Activated CD8-positive, alpha-beta T cell treated with anti-CD3 and anti-CD28 coated beads for 36 hours (primary cell): ENCODE data around the gene FAM221B. TPM values are rescaled to one million over a fixed set of nuclear protein-coding genes. Genes with fewer than 3 reads are reported as not detected.

Source experiments
- ATAC-seq: fragments of 200-7000 bp; cut with Tn5 transposase; one replicate; pipeline ENCODE4 v1.10.0; 2021; ENCODE audit warnings: mild to moderate bottlenecking, moderate library complexity
- CTCF ChIA-PET: fragments of 350-600 bp; sonication (Branson Sonifier 250); formaldehyde crosslinking; loops from one replicate; lab custom pipeline; 2021; ENCODE audit warnings: antibody characterized with exemption; lab: Charles Lee
- POLR2A ChIA-PET: fragments of 350-600 bp; sonication (Branson Sonifier 250); formaldehyde crosslinking; loops from one replicate; lab custom pipeline; 2021; ENCODE audit warnings: antibody characterized with exemption; lab: Charles Lee
- DNase-seq: peaks from one replicate; pipeline ENCODE4 v3.0.0-alpha.2; 2020
- H3K27ac Mint-ChIP-seq: one replicate; pipeline ENCODE4 v1.8.0; 2021; ENCODE audit warnings: mild to moderate bottlenecking, mixed read lengths
- H3K27me3 Mint-ChIP-seq: one replicate; pipeline ENCODE4 v1.8.0; 2021; ENCODE audit warnings: mixed read lengths
- H3K36me3 Mint-ChIP-seq: one replicate; pipeline ENCODE4 v1.8.0; 2021; ENCODE audit warnings: low read depth, mixed read lengths
- H3K4me1 Mint-ChIP-seq: one replicate; pipeline ENCODE4 v1.8.0; 2021; ENCODE audit warnings: low read depth, mixed read lengths
- H3K4me3 Mint-ChIP-seq: one replicate; pipeline ENCODE4 v1.8.0; 2021; ENCODE audit warnings: mild to moderate bottlenecking, moderate library complexity, mixed read lengths
- H3K9me3 Mint-ChIP-seq: one replicate; pipeline ENCODE4 v1.8.0; 2021; ENCODE audit warnings: mixed read lengths
- intact Hi-C: fragments of 100-400 bp; cut with micrococcal nuclease; formaldehyde crosslinking; loops from one replicate; pipeline ENCODE4 v1.10.0; 2022
- total RNA-seq, 2 experiments: library from RNA; stranded (reverse); gene quantifications; one replicate each; pipeline ENCODE4 v1.2.3, GENCODE V29; 2021
- TF ChIP-seq, protein P1 (sequence below): fragments of 200-600 bp; IDR thresholded peaks from one replicate; pipeline ENCODE4 v1.8.0; 2022; ENCODE audit warnings: antibody characterized with exemption, mild to moderate bottlenecking

Gene FAM221B
- total RNA-seq, 2 experiments from 2014 or later: not detected

DNA sequence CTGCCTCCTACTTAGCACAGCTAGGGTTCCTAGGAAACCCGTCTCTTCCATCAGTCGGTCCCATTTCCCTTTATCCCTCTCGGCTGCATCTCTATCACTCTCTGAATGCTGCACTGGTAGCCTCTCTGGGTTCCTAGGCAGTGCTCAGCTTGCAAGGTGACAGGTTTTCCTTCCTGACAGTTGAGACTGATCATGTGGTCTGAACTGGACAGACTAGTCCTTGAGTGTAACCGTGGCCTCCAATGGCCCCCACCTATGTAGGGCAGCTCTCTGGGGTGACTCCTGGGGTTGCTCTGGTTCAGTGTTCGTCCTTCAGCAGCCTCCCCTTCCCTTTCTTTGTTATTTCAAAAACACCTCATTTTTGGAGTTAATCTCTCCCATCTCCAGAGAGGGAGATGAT lies 4.3 kb upstream of the FAM221B start:
- ATAC-seq: no peak
- POLR2A ChIA-PET: interaction anchor here (0.9 kb wide), 1 partner anchor 13 kb away, joined by 3 read pairs; no protein-coding TSS in a partner anchor

DNA sequence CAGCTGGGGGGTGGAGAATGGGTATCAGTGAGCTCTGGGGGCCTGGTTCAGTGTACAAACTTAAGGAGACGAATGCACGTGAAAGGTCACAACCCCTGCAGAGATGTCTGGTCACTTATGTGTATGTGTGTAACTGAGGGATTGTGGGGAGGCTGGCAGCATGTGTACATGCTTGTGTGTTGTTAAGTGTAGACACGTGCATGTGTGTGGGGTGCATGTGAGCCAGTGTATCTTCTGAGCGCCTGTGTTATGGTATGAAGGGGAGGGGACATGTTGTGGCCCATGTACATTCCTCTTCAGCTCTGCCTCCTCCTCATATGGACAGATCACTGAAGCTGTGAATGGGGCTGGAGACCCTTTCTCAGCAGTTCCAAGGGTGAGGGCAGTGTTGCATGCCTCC lies 2.5 kb upstream of the FAM221B start:
- TF ChIP-seq, protein P1, sequence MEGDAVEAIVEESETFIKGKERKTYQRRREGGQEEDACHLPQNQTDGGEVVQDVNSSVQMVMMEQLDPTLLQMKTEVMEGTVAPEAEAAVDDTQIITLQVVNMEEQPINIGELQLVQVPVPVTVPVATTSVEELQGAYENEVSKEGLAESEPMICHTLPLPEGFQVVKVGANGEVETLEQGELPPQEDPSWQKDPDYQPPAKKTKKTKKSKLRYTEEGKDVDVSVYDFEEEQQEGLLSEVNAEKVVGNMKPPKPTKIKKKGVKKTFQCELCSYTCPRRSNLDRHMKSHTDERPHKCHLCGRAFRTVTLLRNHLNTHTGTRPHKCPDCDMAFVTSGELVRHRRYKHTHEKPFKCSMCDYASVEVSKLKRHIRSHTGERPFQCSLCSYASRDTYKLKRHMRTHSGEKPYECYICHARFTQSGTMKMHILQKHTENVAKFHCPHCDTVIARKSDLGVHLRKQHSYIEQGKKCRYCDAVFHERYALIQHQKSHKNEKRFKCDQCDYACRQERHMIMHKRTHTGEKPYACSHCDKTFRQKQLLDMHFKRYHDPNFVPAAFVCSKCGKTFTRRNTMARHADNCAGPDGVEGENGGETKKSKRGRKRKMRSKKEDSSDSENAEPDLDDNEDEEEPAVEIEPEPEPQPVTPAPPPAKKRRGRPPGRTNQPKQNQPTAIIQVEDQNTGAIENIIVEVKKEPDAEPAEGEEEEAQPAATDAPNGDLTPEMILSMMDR: no peak
- H3K4me1 Mint-ChIP-seq: peaks cover 26% of the 10 kb centered on the region
- ChIA-PET POLR2A (interaction anchor here (1.0 kb wide), 1 partner anchor 9 kb away, joined by 3 read pairs; no protein-coding TSS in a partner anchor), CTCF (interaction anchor here (0.7 to 4.1 kb wide), 2 partner anchors 50 to 72 kb away, joined by 3 to 22 read pairs; no protein-coding TSS in a partner anchor)
- no peak overlapping the region for H3K4me3 Mint-ChIP-seq
- intact Hi-C loops: no loop called here
- no peak overlapping the region for H3K27ac Mint-ChIP-seq
- H3K36me3 Mint-ChIP-seq: no peaks in the 10 kb centered on the region
- no peaks in the 10 kb centered on the region for H3K9me3 Mint-ChIP-seq
- ATAC-seq: no peak
- H3K27me3 Mint-ChIP-seq: no peaks in the 10 kb centered on the region
- no peak for DNase-seq

More for the DNA sequence above, 4.3 kb upstream of the FAM221B start:
- TF ChIP-seq, protein P1: no peak
- intact Hi-C loops: no loop called here
- Mint-ChIP-seq H3K4me1 (peaks cover 24% of the 10 kb centered on the region), H3K27me3 (no peaks in the 10 kb centered on the region), H3K27ac (no peak overlapping the region), H3K9me3 (no peaks in the 10 kb centered on the region), H3K36me3 (no peaks in the 10 kb centered on the region), H3K4me3 (no peak overlapping the region)
- DNase-seq: no peak
- CTCF ChIA-PET: interaction anchor here (0.9 to 5.7 kb wide), 4 partner anchors 43 to 113 kb away, joined by 4 to 34 read pairs (median 14); partner anchors contain the start of gene NPR2

DNA sequence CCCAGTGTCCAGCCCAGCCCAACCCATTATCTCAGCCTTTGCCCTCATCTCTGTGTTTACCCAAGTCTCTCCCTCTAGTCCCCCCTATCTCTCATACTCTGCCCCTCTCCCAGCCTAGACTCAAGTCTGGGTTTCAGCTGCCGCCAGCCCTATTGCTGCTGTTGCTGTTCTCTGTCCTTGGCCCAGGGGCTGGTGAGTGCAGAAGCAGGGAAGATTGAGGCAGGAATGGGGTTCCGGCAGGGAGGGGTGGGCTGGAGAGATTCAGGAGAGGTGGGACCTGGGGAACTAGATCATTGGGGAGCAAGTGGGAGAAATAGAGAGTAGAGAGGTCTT lies 1.2 kb upstream of the FAM221B start:
- H3K4me3 Mint-ChIP-seq: peak overlapping the region; percentile 79
- peak overlapping the region; percentile 79 for H3K27ac Mint-ChIP-seq
- intact Hi-C loops: no loop called here
- H3K36me3 Mint-ChIP-seq: no peaks in the 10 kb centered on the region
- CTCF ChIA-PET: no interaction called here
- H3K27me3 Mint-ChIP-seq: no peaks in the 10 kb centered on the region
- ATAC-seq (no peak), DNase-seq (no peak)
- TF ChIP-seq, protein P1: no peak
- H3K9me3 Mint-ChIP-seq: no peaks in the 10 kb centered on the region
- POLR2A ChIA-PET: interaction anchor here (0.5 kb wide), 1 partner anchor 1229 kb away, joined by 3 read pairs; no protein-coding TSS in a partner anchor
- H3K4me1 Mint-ChIP-seq: peaks cover 28% of the 10 kb centered on the region

DNA sequence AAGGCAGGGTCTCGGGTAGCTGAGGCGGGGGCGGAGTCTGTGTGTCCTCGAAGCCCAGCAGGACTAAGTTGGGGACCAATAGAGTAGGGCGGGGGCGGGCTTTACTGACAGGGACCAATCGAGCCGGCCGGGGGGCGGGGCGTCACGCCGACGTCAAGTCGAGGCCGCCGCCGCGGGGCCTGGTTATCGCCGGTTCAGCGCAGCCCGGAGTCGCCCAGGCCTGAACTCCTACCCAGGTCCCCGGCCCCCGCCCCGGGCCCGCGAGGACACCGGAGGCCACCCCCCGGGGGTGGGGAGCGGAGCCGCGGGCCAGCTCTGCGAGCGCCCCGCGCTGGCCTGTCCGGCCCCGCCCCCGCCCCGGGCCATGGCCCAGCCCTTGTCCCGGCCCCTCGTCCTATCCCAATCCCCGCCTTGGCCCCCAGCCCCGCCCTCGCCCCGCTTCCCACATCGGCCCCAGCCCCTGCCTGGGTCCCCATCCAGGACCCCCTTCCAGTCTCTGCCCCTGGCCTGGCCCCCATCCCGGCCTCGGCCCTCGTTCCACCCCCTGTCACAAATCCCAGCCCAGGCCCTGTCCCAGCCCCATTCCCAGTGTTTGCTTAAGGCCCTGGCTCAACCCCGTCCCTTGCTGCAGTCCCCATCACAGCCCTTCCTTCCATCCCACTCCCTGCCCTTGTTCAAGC lies 692 bp upstream of the FAM221B start, which contains the start of gene TMEM8B:
TSS of gene TMEM8B (plus strand) at position 145 of the 680 bp plus-strand sequence. CDS start at position 365, 220 bp downstream.
- H3K27me3 Mint-ChIP-seq: no peaks in the 10 kb centered on the region
- intact Hi-C loops: no loop called here
- peak; percentile 93 for ATAC-seq
- peak within 1 kb of the TSS; percentile 86 for H3K4me3 Mint-ChIP-seq
- no peaks in the 10 kb centered on the region for H3K9me3 Mint-ChIP-seq
- H3K36me3 Mint-ChIP-seq: no peaks in the 10 kb centered on the region
- H3K4me1 Mint-ChIP-seq: peaks cover 24% of the 10 kb centered on the region
- peak within 1 kb of the TSS; percentile 89 for H3K27ac Mint-ChIP-seq
- TF ChIP-seq, protein P1: no peak
- DNase-seq: peak; percentile 99
- POLR2A ChIA-PET: interaction anchor here (1.0 to 1.2 kb wide), 2 partner anchors 11 to 18 kb away, joined by 3 to 6 read pairs; partner anchors contain the start of gene SPAG8
- CTCF ChIA-PET: interaction anchor here (1.2 to 4.8 kb wide), 5 partner anchors 16 to 74 kb away, joined by 3 to 54 read pairs (median 4); no protein-coding TSS in a partner anchor

DNA sequence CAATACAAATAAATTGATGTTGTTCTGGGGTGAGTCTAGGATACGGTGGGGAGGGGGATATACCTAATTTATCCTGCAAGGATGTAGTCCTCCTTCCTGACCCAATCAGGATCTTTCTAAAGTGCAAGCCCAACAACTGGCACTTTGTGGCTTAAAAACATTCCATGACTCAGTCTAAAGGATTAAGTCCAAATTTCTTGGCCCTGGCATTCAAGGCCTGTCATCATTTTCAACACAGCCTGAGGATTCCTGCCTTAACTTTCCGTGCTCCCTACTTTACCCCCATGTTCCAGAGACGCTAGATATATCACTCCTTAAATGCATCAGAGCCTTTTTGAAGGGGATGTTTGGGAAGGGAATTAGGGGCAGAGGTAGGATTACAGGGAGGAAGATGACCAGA lies 1.0 kb downstream of the FAM221B start:
- CTCF ChIA-PET: interaction anchor here (1.3 to 4.8 kb wide), 7 partner anchors 9 to 58 kb away, joined by 3 to 54 read pairs (median 9); partner anchors contain the start of gene SPAG8
- no peak overlapping the region for H3K27ac Mint-ChIP-seq
- no peaks in the 10 kb centered on the region for H3K9me3 Mint-ChIP-seq
- TF ChIP-seq, protein P1: no peak
- H3K4me3 Mint-ChIP-seq: no peak overlapping the region
- H3K36me3 Mint-ChIP-seq: no peaks in the 10 kb centered on the region
- intact Hi-C loops: loop anchor here (2.0 kb wide), 2 partner anchors 37 to 55 kb away; partner anchors contain the start of gene NPR2
- ATAC-seq (no peak), DNase-seq (no peak)
- H3K4me1 Mint-ChIP-seq: peaks cover 22% of the 10 kb centered on the region
- H3K27me3 Mint-ChIP-seq: no peaks in the 10 kb centered on the region
- POLR2A ChIA-PET: no interaction called here
